BLaER1 (cell line): ENCODE data around the gene KRTAP10-9.
"Not testable (repeated sequence)": the region's sequence is repeated elsewhere in the genome, so short reads cannot be mapped to it uniquely, and the experiment has no call there.

ENCODE experiments used
- H3K27ac ChIP-seq: shearing (Covaris generic); formaldehyde crosslinking; 2 replicates; pipeline ENCODE4 v1.8.1; 2022
- H3K27me3 ChIP-seq: shearing (Covaris generic); formaldehyde crosslinking; 2 replicates; pipeline ENCODE4 v1.8.1; 2022
- H3K36me3 ChIP-seq: shearing (Covaris generic); formaldehyde crosslinking; 2 replicates; pipeline ENCODE4 v1.8.1; 2022
- H3K4me1 ChIP-seq: shearing (Covaris generic); formaldehyde crosslinking; 2 replicates; pipeline ENCODE4 v1.8.1; 2022
- H3K4me2 ChIP-seq: shearing (Covaris generic); formaldehyde crosslinking; 2 replicates; pipeline ENCODE4 v1.8.1; 2022
- H3K4me3 ChIP-seq: shearing (Covaris generic); formaldehyde crosslinking; 2 replicates; pipeline ENCODE4 v1.8.1; 2022
- H3K9ac ChIP-seq: shearing (Covaris generic); formaldehyde crosslinking; 2 replicates; pipeline ENCODE4 v1.8.1; 2022
- H3K9me3 ChIP-seq: shearing (Covaris generic); formaldehyde crosslinking; 2 replicates; pipeline ENCODE4 v1.8.1; 2022
- H4K20me1 ChIP-seq: shearing (Covaris generic); formaldehyde crosslinking; 2 replicates; pipeline ENCODE4 v1.8.1; 2022
- Cebpa-rat ChIP-seq: shearing (Covaris generic); IDR thresholded peaks from 2 replicates; pipeline ENCODE4 v1.8.1; 2022

Gene KRTAP10-9

GRCh38 chr21:44603109-44603875 is 23.6 kb upstream of the KRTAP10-9 start:
- H3K9me3 ChIP-seq = peaks cover 11% of the 10 kb centered on the region
- H3K36me3 ChIP-seq = no peaks in the 10 kb centered on the region
- no peak overlapping the region for H3K27ac ChIP-seq
- no peaks in the 10 kb centered on the region for H3K27me3 ChIP-seq
- H4K20me1 ChIP-seq = no peaks in the 10 kb centered on the region
- no peak for TF ChIP-seq Cebpa-rat
- H3K4me3 ChIP-seq = no peak overlapping the region
- H3K9ac ChIP-seq = no peak overlapping the region
- H3K4me2 ChIP-seq = no peak overlapping the region
- H3K4me1 ChIP-seq = no peaks in the 10 kb centered on the region

DNA sequence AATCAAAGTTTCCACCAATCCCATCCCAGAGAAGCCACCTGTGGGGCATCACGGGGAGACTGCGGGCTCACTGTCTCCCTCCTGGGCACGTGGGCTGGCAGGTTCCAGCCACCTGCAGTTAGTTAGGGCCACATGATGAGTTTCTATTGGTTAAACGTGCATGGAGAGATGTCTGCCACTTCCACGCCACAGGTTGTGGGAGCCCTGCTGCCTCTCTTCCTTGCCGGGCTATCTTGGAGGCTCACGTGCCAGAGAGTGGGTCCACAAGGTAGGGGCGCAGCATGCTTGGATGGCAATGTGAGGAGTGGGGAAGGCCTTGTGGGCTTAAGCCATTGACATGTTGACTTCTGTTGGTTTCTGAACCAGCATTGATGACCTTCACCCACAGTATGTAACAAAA is 23.0 kb upstream of the KRTAP10-9 start:
- H3K27me3 ChIP-seq = no peaks in the 10 kb centered on the region
- no peaks in the 10 kb centered on the region for H3K4me1 ChIP-seq
- no peak overlapping the region for H3K9ac ChIP-seq
- TF ChIP-seq Cebpa-rat = no peak
- H3K4me2 ChIP-seq = no peak overlapping the region
- no peak overlapping the region for H3K27ac ChIP-seq
- H3K36me3 ChIP-seq = no peaks in the 10 kb centered on the region
- no peak overlapping the region for H3K4me3 ChIP-seq
- H3K9me3 ChIP-seq = peaks cover 12% of the 10 kb centered on the region
- H4K20me1 ChIP-seq = no peaks in the 10 kb centered on the region

GRCh38 chr21:44606495-44606894 is 20.4 kb upstream of the KRTAP10-9 start:
- H3K4me2 ChIP-seq = no peak overlapping the region
- H4K20me1 ChIP-seq = no peaks in the 10 kb centered on the region
- no peak overlapping the region for H3K27ac ChIP-seq
- H3K36me3 ChIP-seq = no peaks in the 10 kb centered on the region
- no peak overlapping the region for H3K9ac ChIP-seq
- no peak for TF ChIP-seq Cebpa-rat
- no peaks in the 10 kb centered on the region for H3K27me3 ChIP-seq
- no peaks in the 10 kb centered on the region for H3K4me1 ChIP-seq
- H3K4me3 ChIP-seq = no peak overlapping the region
- H3K9me3 ChIP-seq = peaks cover 38% of the 10 kb centered on the region

DNA sequence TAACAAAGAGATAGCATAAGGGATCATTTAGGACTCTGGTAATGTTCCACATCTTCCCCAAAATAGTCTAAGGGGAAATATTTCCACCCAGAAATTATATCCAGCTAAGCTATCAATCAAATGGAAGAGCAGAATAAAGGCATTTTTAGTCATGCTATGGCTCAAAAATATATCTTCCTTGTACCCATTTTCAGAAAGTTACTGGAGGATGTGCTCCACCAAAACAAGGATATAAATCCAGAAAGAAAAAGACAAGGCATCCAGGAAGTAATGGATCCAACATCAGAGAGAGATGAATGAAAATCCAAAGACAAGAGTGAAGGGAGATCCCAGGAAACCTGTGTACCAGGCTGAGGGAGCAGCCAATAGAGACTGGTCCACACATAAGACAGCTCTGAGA is 17.7 kb upstream of the KRTAP10-9 start:
- Histone ChIP-seq H3K4me3 (no peak overlapping the region), H3K9me3 (peaks cover 42% of the 10 kb centered on the region), H3K27me3 (no peaks in the 10 kb centered on the region), H3K4me1 (peaks cover under 1% of the 10 kb centered on the region; the same call in 1 of the 2 replicates), H3K36me3 (no peaks in the 10 kb centered on the region), H3K4me2 (no peak overlapping the region), H3K9ac (no peak overlapping the region), H3K27ac (no peak overlapping the region), H4K20me1 (no peaks in the 10 kb centered on the region)
- TF ChIP-seq Cebpa-rat = no peak

DNA sequence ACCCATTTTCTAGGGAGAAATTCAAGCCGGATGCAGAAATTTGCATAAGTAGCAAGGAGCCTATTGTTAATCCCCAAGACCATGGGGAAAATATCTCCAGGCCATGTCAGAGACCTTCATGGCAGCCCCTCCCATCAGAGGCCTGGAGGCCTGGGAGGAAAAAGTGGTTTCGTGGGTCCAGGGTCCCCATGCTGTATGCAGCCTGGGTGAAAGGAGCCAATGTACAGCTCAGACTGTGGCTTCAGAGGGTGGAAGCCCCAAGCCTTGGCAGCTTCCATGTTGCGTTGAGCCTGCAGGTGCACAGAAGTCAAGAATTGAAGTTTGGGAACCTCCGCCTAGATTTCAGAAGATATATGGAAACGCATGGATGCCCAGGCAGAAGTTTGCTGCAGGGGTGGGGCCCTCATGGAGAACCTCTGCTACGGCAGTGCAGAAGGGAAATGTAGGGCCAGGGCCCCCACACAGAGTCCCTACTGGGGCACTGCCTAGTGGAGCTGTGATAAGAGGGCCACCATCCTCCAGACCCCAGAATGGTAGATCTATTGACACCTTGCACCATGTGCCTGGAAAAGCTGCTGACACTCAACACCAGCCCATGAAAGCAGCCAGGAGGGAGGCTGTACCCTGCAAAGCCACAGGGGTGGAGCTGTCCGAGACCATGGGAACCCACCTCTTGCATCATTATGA is 16.6 kb upstream of the KRTAP10-9 start:
- H3K4me2 ChIP-seq, H3K27me3 ChIP-seq, H3K4me3 ChIP-seq, H4K20me1 ChIP-seq, H3K9ac ChIP-seq, H3K27ac ChIP-seq, H3K36me3 ChIP-seq: not testable (repeated sequence)
- Histone ChIP-seq H3K9me3 (peaks cover 36% of the 10 kb centered on the region), H3K4me1 (peaks cover 11% of the 10 kb centered on the region)

- no peaks in the 10 kb centered on the region for H3K27me3 ChIP-seq
Observed at GRCh38 chr21:44611551-44611950, 15.3 kb upstream of the KRTAP10-9 start.

DNA sequence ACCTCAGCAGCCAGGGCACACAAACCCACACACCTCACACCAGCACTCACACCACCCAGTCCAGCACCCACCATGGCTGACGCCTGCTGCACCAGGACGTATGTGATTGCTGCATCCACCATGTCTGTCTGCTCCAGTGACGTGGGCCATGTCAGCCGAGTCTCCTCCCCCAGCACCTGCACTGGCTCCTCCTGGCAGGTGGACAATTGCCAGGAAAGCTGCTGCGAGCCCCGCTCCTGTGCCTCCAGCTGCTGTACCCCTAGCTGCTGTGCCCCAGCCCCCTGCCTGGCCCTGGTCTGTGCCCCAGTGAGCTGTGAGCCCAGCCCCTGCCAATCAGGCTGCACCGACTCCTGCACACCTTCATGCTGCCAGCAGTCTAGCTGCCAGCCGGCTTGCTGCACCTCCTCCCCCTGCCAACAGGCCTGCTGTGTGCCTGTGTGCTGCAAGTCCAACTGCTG is 14.8 kb upstream of the KRTAP10-9 start, which contains the start of gene KRTAP10-8:
TSS of gene KRTAP10-8 (plus strand) at position 51 of the 458 bp plus-strand sequence. CDS start at position 73, 22 bp downstream.
- TF ChIP-seq Cebpa-rat = no peak
- Histone ChIP-seq H3K4me1 (peaks cover 27% of the 10 kb centered on the region), H3K27ac (no peak within 1 kb of the TSS), H4K20me1 (no peaks in the 10 kb centered on the region), H3K9me3 (peaks cover 36% of the 10 kb centered on the region), H3K4me2 (no peak within 1 kb of the TSS), H3K36me3 (no peaks in the 10 kb centered on the region), H3K27me3 (no peaks in the 10 kb centered on the region), H3K4me3 (no peak within 1 kb of the TSS), H3K9ac (no peak within 1 kb of the TSS)

More at GRCh38 chr21:44611551-44611950, 15.3 kb upstream of the KRTAP10-9 start:
- Histone ChIP-seq H3K27ac (no peak overlapping the region), H3K36me3 (no peaks in the 10 kb centered on the region), H3K4me2 (no peak overlapping the region), H3K9ac (no peak overlapping the region), H3K4me3 (no peak overlapping the region), H3K4me1 (peaks cover 24% of the 10 kb centered on the region), H4K20me1 (no peaks in the 10 kb centered on the region), H3K9me3 (peaks cover 36% of the 10 kb centered on the region)
- TF ChIP-seq Cebpa-rat = no peak

GRCh38 chr21:44612669-44613229 is 14.1 kb upstream of the KRTAP10-9 start:
- peaks cover 27% of the 10 kb centered on the region for H3K4me1 ChIP-seq
- H3K4me3 ChIP-seq = no peak overlapping the region
- no peaks in the 10 kb centered on the region for H3K27me3 ChIP-seq
- peaks cover 36% of the 10 kb centered on the region for H3K9me3 ChIP-seq
- H3K27ac ChIP-seq = no peak overlapping the region
- no peak overlapping the region for H3K9ac ChIP-seq
- no peaks in the 10 kb centered on the region for H4K20me1 ChIP-seq
- no peak for TF ChIP-seq Cebpa-rat
- no peaks in the 10 kb centered on the region for H3K36me3 ChIP-seq
- H3K4me2 ChIP-seq = no peak overlapping the region

DNA sequence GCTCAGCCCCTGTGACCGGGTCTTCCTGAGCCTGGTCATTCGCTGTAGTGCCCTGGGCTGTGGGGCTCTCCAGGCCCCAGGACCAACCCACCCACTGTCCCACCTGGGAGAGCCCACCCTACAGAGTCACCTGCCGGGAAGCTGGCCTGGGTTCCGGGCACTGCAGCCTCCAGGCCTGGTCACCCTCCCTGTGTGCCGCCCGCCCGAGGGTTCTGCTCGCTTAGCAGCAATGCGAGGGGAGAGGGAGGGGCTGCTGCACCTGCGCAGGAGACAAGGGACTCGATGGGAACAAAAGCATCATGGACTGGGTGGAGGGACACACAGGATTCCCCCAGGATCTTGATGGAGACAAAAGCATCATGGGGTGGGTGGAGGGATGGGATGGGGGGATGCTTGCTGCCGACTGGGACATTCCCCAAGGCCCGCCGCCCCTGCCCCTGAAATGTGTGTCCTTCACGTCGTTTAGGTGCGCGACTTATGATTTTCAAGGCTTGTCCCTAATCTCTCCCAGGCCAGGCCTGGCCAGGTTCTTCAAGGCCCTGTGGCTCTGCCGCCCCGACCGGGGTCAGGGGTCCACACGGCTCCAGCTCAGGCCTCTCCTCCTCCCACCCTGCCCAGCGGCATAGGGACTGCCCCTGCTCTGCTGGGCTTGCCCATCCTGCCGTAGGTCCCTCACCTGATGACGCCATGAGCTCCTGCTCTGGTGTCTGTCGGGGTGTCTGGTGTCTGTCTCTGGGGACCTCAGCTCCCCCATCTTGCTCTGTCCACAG is 13.3 kb upstream of the KRTAP10-9 start:
- H3K4me2 ChIP-seq = no peak overlapping the region
- no peak for TF ChIP-seq Cebpa-rat

More for the DNA sequence above, 13.3 kb upstream of the KRTAP10-9 start:
- no peak overlapping the region for H3K27ac ChIP-seq
- no peaks in the 10 kb centered on the region for H4K20me1 ChIP-seq
- peaks cover 36% of the 10 kb centered on the region for H3K4me1 ChIP-seq
- no peaks in the 10 kb centered on the region for H3K27me3 ChIP-seq
- H3K9ac ChIP-seq = no peak overlapping the region
- peaks cover 36% of the 10 kb centered on the region for H3K9me3 ChIP-seq
- no peaks in the 10 kb centered on the region for H3K36me3 ChIP-seq
- H3K4me3 ChIP-seq = no peak overlapping the region
